Right ventricle myocardium inferior (tissue), 1 donor: ENCODE data around the gene CNGA3. TPM values are rescaled to one million over a fixed set of nuclear protein-coding genes. Genes with fewer than 3 reads are reported as not detected.
A peak's percentile ranks its signal among the peaks of the same experiment; 100 is the strongest.
"Not testable (repeated sequence)": the region's sequence is repeated elsewhere in the genome, so short reads cannot be mapped to it uniquely, and the experiment has no call there.

ENCODE experiments used
- ATAC-seq: fragments of 200-7000 bp; cut with Tn5 transposase; one replicate; pipeline ENCODE4 v1.9.1; 2020; ENCODE audit warnings: mild to moderate bottlenecking, moderate library complexity
- DNase-seq: peaks from one replicate; pipeline ENCODE4 v3.0.0; 2021; ENCODE audit errors: missing footprints
- intact Hi-C: fragments of 100-400 bp; cut with DNase I; formaldehyde crosslinking; loops from one replicate; pipeline ENCODE4 v1.11.0; 2022
- total RNA-seq: library from RNA; stranded (reverse); fragmentation: NEBNext Ultra II Directional; extraction: Animal tissue kit (Norgen Biotek cat#: 25700); gene quantifications from one replicate; pipeline ENCODE4 v1.2.1, GENCODE V29; 2021
- donor health status: DM: no; HTN: yes; CAD: no; lungs with severe emphysema.

The CNGA3 gene
- total RNA-seq, 1 donor from 2014 or later, result not detected

- intact Hi-C loops, result no loop called here
- ATAC-seq (no peak), DNase-seq (no peak)
Measured at GRCh38 chr2:98422449-98422848, 76.2 kb downstream of the CNGA3 start.

GRCh38 chr2:98426771-98427170, 80.5 kb downstream of the CNGA3 start:
- ATAC-seq (no peak), DNase-seq (no peak)
- intact Hi-C loops, result no loop called here

- DNase-seq (no peak), ATAC-seq (no peak)
- intact Hi-C loops, result no loop called here
Measured at GRCh38 chr2:98432145-98432544, 85.9 kb downstream of the CNGA3 start.

GRCh38 chr2:98433363-98433964, 87.2 kb downstream of the CNGA3 start:
- intact Hi-C loops, result no loop called here
- no peak for ATAC-seq
- DNase-seq, result no peak

- ATAC-seq (no peak), DNase-seq (no peak)
- intact Hi-C loops, result no loop called here
Measured at GRCh38 chr2:98434492-98434891, 88.2 kb downstream of the CNGA3 start.

- ATAC-seq, intact Hi-C loops, DNase-seq: not testable (repeated sequence)
Measured at GRCh38 chr2:98435670-98436069, 89.4 kb downstream of the CNGA3 start.

- intact Hi-C loops, result no loop called here
- no peak for DNase-seq
- peak; percentile 76 for ATAC-seq
Measured at GRCh38 chr2:98436734-98437133, 90.5 kb downstream of the CNGA3 start.

- no peak for ATAC-seq
- DNase-seq, result no peak
- intact Hi-C loops, result no loop called here
Measured at GRCh38 chr2:98438190-98439133, 92.2 kb downstream of the CNGA3 start.

- no peak for DNase-seq
- no peak for ATAC-seq
- intact Hi-C loops, result loop anchor here (10.0 kb wide), 1 partner anchor 123 kb away; no protein-coding TSS in a partner anchor
Measured at GRCh38 chr2:98441706-98442450, 95.6 kb downstream of the CNGA3 start.

GRCh38 chr2:98442488-98442887, 96.2 kb downstream of the CNGA3 start:
- ATAC-seq, result no peak
- DNase-seq, result no peak
- intact Hi-C loops, result loop anchor here (10.0 kb wide), 1 partner anchor 122 kb away; no protein-coding TSS in a partner anchor

GRCh38 chr2:98444436-98445176, 98.3 kb downstream of the CNGA3 start, which contains the start of gene INPP4A:
Gene INPP4A, plus strand, starts transcription at chr2:98444858. Its CDS starts 75,191 bp downstream, at chr2:98520049.
- intact Hi-C loops, result loop anchor here (5.0 to 10.0 kb wide), 2 partner anchors 58 to 120 kb away; no protein-coding TSS in a partner anchor
- peak; percentile 94 for ATAC-seq
- DNase-seq, result peak; percentile 92

- intact Hi-C loops, result loop anchor here (5.0 to 10.0 kb wide), 2 partner anchors 57 to 120 kb away; no protein-coding TSS in a partner anchor
- ATAC-seq (peak; percentile 40), DNase-seq (peak; percentile 66)
Measured at GRCh38 chr2:98445177-98445682, 99.0 kb downstream of the CNGA3 start.

- ATAC-seq, result no peak
- DNase-seq, result no peak
- intact Hi-C loops, result loop anchor here (5.0 to 10.0 kb wide), 2 partner anchors 56 to 119 kb away; no protein-coding TSS in a partner anchor
Measured at GRCh38 chr2:98445683-98446581, 99.7 kb downstream of the CNGA3 start.

GRCh38 chr2:98446850-98447249, 100.6 kb downstream of the CNGA3 start:
- DNase-seq (no peak), ATAC-seq (no peak)
- intact Hi-C loops, result loop anchor here (5.0 to 10.0 kb wide), 2 partner anchors 55 to 118 kb away; no protein-coding TSS in a partner anchor
